ENCODE data around the gene BRIX1.
"Not testable (repeated sequence)": the region's sequence is repeated elsewhere in the genome, so short reads cannot be mapped to it uniquely, and the experiment has no call there.

BRIX1 gene

DNA sequence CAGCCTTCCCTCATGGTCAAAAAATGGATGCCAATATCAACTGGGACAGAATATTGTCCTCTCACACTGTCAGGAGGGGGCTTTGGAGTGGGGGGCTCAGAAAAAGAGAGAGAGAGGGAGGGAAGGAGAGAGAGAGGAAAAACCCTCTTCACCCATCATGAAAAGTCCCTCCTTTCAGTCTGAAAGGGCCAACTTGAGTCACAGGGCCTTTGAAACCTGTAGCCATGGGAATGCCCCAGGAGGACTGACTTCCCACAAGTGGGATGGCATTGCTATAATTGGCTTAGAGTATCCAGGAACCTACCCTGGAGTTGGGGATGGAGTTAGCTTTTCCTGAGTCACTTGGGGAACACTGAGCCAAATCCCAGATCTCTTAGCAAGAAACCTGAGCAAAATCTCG, 55.0 kb downstream of the BRIX1 start:
- no peak for DNase-seq

DNA sequence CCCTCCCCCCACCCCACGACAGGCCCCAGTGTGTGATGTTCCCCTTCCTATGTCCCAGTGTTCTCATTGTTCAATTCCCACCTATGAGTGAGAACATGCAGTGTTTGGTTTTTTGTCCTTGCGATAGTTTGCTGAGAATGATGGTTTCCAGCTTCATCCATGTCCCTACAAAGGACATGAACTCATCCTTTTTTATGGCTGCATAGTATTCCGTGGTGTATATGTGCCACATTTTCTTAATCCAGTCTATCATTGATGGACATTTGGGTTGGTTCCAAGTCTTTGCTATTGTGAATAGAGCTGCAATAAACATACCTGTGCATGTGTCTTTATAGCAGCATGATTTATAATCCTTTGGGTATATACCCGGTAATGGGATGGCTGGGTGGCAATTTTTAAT, 56.1 kb downstream of the BRIX1 start:
- DNase-seq = not testable (repeated sequence)
